ENCODE results near the gene UBE3D.

- no peak for TF ChIP-seq CTCF (IDR thresholded peaks at IDR 0.05)
- TF ChIP-seq POLR2A (IDR thresholded peaks at IDR 0.05): no peak
Observed at GRCh38 chr6:82882363-82883023, 183.1 kb downstream of the UBE3D start.
